HCT116 (cell line): Measurements from ENCODE around the gene SSH2. TPM values are rescaled to one million over a fixed set of nuclear protein-coding genes. Genes with fewer than 3 reads are reported as not detected.

Experiments
- ATAC-seq: fragments of 200-7000 bp; cut with Tn5 transposase; 2 replicates; pipeline ENCODE4 v1.9.1; 2020; ENCODE audit warnings: mild to moderate bottlenecking, moderate library complexity
- BruUV-seq: library from RNA; stranded (reverse); fragments of 400-500 nt; replicated peaks from 2 replicates; lab custom pipeline; 2021; lab: Mats Ljungman, UMichigan
- CTCF ChIA-PET: fragments of 300-600 bp; sonication (Branson Sonifier 250); formaldehyde crosslinking; loops from one replicate; lab custom pipeline; 2021; ENCODE audit warnings: antibody characterized with exemption; lab: Charles Lee
- POLR2A ChIA-PET: fragments of 300-600, 350-600 bp; sonication (Branson Sonifier 250); formaldehyde crosslinking; loops from one replicate; lab custom pipeline; 2021; ENCODE audit warnings: antibody characterized with exemption; lab: Charles Lee
- RAD21 ChIA-PET, 2 experiments: fragments of 300-600 bp; sonication (Branson Sonifier 250); formaldehyde crosslinking; loops; one replicate each; lab custom pipeline; 2023; ENCODE audit warnings: low total read pairs in 2 of 2; ENCODE audit not compliant: uncharacterized antibody in 2 of 2, unreplicated experiment in 2 of 2, low non-redundant PET in 1 of 2; lab: Charles Lee
- DNase-seq: peaks from one replicate; pipeline ENCODE4 v3.0.0-alpha.2; 2010; ENCODE audit warnings: low read depth, low spot score
- H2AFZ ChIP-seq: fragments of 200-600 bp; shearing (Covaris generic), sonication (generic); 2 replicates; pipeline ENCODE4 v1.6.1; 2017; ENCODE audit warnings: low read depth, mixed run types, mixed read lengths, antibody characterized with exemption, low read length; ENCODE audit not compliant: poor library complexity, severe bottlenecking
- H3K27ac ChIP-seq: 2 replicates; pipeline ENCODE4 v1.5.1; 2012; ENCODE audit warnings: low read depth, low read length
- H3K27me3 ChIP-seq: fragments of 200-600 bp; sonication (generic); 2 replicates; pipeline ENCODE4 v1.6.1; 2016; ENCODE audit warnings: mixed run types, low read length, mixed read lengths; ENCODE audit not compliant: insufficient read depth
- H3K36me3 ChIP-seq, 2 experiments: fragments of 200-500 bp in 1 of 2; fragments of 200-600 bp in 1 of 2; sonication (Bioruptor generic) in 1 of 2; sonication (generic) in 1 of 2; 2 replicates each; pipeline versions ENCODE4 v1.5.1 to v1.6.1; 2014 to 2016; ENCODE audit warnings: low read length in 2 of 2, inconsistent platforms in 1 of 2, mixed read lengths in 1 of 2, mixed run types in 1 of 2; ENCODE audit not compliant: insufficient read depth in 2 of 2, control insufficient read depth in 1 of 2
- H3K4me1 ChIP-seq, 2 experiments: fragments of 200-600 bp in 1 of 2; sonication (generic) in 1 of 2; 2 replicates each; pipeline versions ENCODE4 v1.5.1 to v1.6.1; 2012 to 2017; ENCODE audit warnings: low read length in 2 of 2, inconsistent platforms in 1 of 2, mild to moderate bottlenecking in 1 of 2, mixed read lengths in 1 of 2, mixed run types in 1 of 2, moderate library complexity in 1 of 2; ENCODE audit not compliant: insufficient read depth in 2 of 2, control insufficient read depth in 1 of 2
- H3K4me2 ChIP-seq: fragments of 200-600 bp; sonication (generic); 2 replicates; pipeline ENCODE4 v1.6.1; 2017; ENCODE audit warnings: mixed run types, low read length, mixed read lengths
- H3K4me3 ChIP-seq, 2 experiments: fragments of 200-600 bp in 1 of 2; sonication (generic) in 1 of 2; replicated peaks in 1 of 2; 2 replicates each; pipeline ENCODE4 v1.5.1; 2011 to 2016; ENCODE audit warnings: low read length in 2 of 2, control low read depth in 1 of 2, low read depth in 1 of 2, mild to moderate bottlenecking in 1 of 2, mixed read lengths in 1 of 2, mixed run types in 1 of 2
- H3K79me2 ChIP-seq: fragments of 200-600 bp; sonication (generic); 2 replicates; pipeline ENCODE4 v1.6.1; 2017; ENCODE audit warnings: mild to moderate bottlenecking, mixed run types, low read length, moderate library complexity, mixed read lengths; ENCODE audit not compliant: insufficient read depth
- H3K9ac ChIP-seq: fragments of 200-600 bp; sonication (generic); 2 replicates; pipeline ENCODE4 v1.6.1; 2016; ENCODE audit warnings: low read length, mixed read lengths
- H3K9me2 ChIP-seq: fragments of 200-600 bp; sonication (generic), shearing (Covaris generic); 2 replicates; pipeline ENCODE4 v1.6.1; 2017; ENCODE audit warnings: mixed run types, mild to moderate bottlenecking, moderate library complexity; ENCODE audit not compliant: insufficient read depth
- H3K9me3 ChIP-seq, 2 experiments: fragments of 200-500 bp in 1 of 2; fragments of 200-600 bp in 1 of 2; sonication (Bioruptor generic) in 1 of 2; sonication (generic) in 1 of 2; 2 replicates each; pipeline ENCODE4 v1.6.1; 2014 to 2017; ENCODE audit warnings: low read length in 2 of 2, mixed read lengths in 2 of 2, inconsistent platforms in 1 of 2, low read depth in 1 of 2, mild to moderate bottlenecking in 1 of 2, mixed run types in 1 of 2, moderate library complexity in 1 of 2; ENCODE audit not compliant: control insufficient read depth in 1 of 2, insufficient read depth in 1 of 2
- H4K20me1 ChIP-seq: fragments of 200-600 bp; sonication (generic), shearing (Covaris generic); 2 replicates; pipeline ENCODE4 v1.6.1; 2017; ENCODE audit warnings: mixed run types, mild to moderate bottlenecking, moderate library complexity; ENCODE audit not compliant: insufficient read depth
- ATF3 ChIP-seq: IDR thresholded peaks from 2 replicates; pipeline ENCODE4 v1.6.1; 2012
- CBX3 ChIP-seq: IDR thresholded peaks from 2 replicates; pipeline ENCODE4 v1.6.1; 2012; ENCODE audit warnings: low read depth
- CEBPB ChIP-seq: IDR thresholded peaks from 2 replicates; pipeline ENCODE4 v1.6.1; 2012; ENCODE audit warnings: low read depth
- EGR1 ChIP-seq: IDR thresholded peaks from 2 replicates; pipeline ENCODE4 v1.6.1; 2012; ENCODE audit warnings: low read depth
- EZH2phosphoT487 ChIP-seq: fragments of 200-600 bp; IDR thresholded peaks from 2 replicates; pipeline ENCODE4 v1.6.1; 2018; ENCODE audit warnings: antibody characterized with exemption, borderline replicate concordance
- FOSL1 ChIP-seq: IDR thresholded peaks from 2 replicates; pipeline ENCODE4 v1.6.1; 2012; ENCODE audit warnings: low read depth
- JUND ChIP-seq: IDR thresholded peaks from 2 replicates; pipeline ENCODE4 v1.6.1; 2012
- MAX ChIP-seq: IDR thresholded peaks from 2 replicates; pipeline ENCODE4 v1.6.1; 2012
- POLR2A ChIP-seq: IDR thresholded peaks from 2 replicates; pipeline ENCODE4 v1.7.0; 2011; ENCODE audit warnings: borderline replicate concordance; ENCODE audit not compliant: insufficient read depth, insufficient read length; ENCODE audit errors: extremely low read depth
- POLR2AphosphoS5 ChIP-seq: IDR thresholded peaks from 2 replicates; pipeline ENCODE4 v1.6.1; 2011; ENCODE audit warnings: mild to moderate bottlenecking, low read depth, low read length, moderate library complexity
- RAD21 ChIP-seq: IDR thresholded peaks from 2 replicates; pipeline ENCODE4 v1.6.1; 2012; ENCODE audit warnings: low read depth, mild to moderate bottlenecking
- REST ChIP-seq: IDR thresholded peaks from 2 replicates; pipeline ENCODE4 v1.6.1; 2012; ENCODE audit warnings: low read depth
- SP1 ChIP-seq: IDR thresholded peaks from 2 replicates; pipeline ENCODE4 v1.6.1; 2012; ENCODE audit warnings: low read depth
- SRF ChIP-seq: IDR thresholded peaks from 2 replicates; pipeline ENCODE4 v1.6.1; 2012; ENCODE audit warnings: low read depth
- TCF7L2 ChIP-seq: IDR thresholded peaks from 2 replicates; pipeline ENCODE4 v1.7.0; 2011; ENCODE audit warnings: borderline replicate concordance, inconsistent platforms; ENCODE audit not compliant: insufficient read depth, insufficient read length; ENCODE audit errors: extremely low read depth
- YY1 ChIP-seq: IDR thresholded peaks from 2 replicates; pipeline ENCODE4 v1.6.1; 2011; ENCODE audit warnings: low read length, low read depth, moderate library complexity, mild to moderate bottlenecking; ENCODE audit not compliant: insufficient replicate concordance; ENCODE audit errors: extremely low read depth
- ZBTB33 ChIP-seq: IDR thresholded peaks from 2 replicates; pipeline ENCODE4 v1.6.1; 2011; ENCODE audit warnings: mild to moderate bottlenecking, low read length, moderate library complexity; ENCODE audit not compliant: insufficient replicate concordance; ENCODE audit errors: extremely low read depth
- ZFX ChIP-seq: fragments of 450-650 bp; IDR thresholded peaks from 2 replicates; pipeline ENCODE4 v1.6.1; 2017
- ZNF274 ChIP-seq: fragments of 200-500 bp; sonication (Bioruptor generic); IDR thresholded peaks from 2 replicates; pipeline ENCODE4 v1.6.1; 2014; ENCODE audit warnings: mild to moderate bottlenecking, low read depth, low read length, inconsistent platforms
- intact Hi-C: fragments of 100-400 bp; cut with micrococcal nuclease; formaldehyde crosslinking; loops from 2 replicates; pipeline ENCODE4 v1.10.0; 2022
- total RNA-seq: library from RNA; stranded (reverse); gene quantifications from one replicate; pipeline ENCODE4 v1.2.1, GENCODE V29; 2021; ENCODE audit not compliant: unreplicated experiment

SSH2 gene
- total RNA-seq, 1 experiment from 2014 or later, result 17.0 TPM

GRCh38 chr17:29796652-29797051 lies 133.4 kb downstream of the SSH2 start:
- no peaks in the 10 kb centered on the region for H3K9me2 ChIP-seq
- no peak overlapping the region for H2AFZ ChIP-seq
- H3K27ac ChIP-seq, result no peak overlapping the region
- RAD21 ChIA-PET, result no interaction called here
- ATAC-seq, result no peak
- no peak overlapping the region for H3K4me2 ChIP-seq
- no peaks in the 10 kb centered on the region for H3K79me2 ChIP-seq
- CTCF ChIA-PET, result no interaction called here
- TF ChIP-seq CBX3, result no peak
- TF ChIP-seq YY1, result no peak
- TF ChIP-seq TCF7L2, result no peak
- TF ChIP-seq ATF3, result no peak
- no peak for TF ChIP-seq SP1
- TF ChIP-seq CEBPB, result no peak
- TF ChIP-seq EGR1, result no peak
- no peak for TF ChIP-seq ZNF274
- TF ChIP-seq MAX, result no peak
- no peak for TF ChIP-seq POLR2A
- TF ChIP-seq EZH2phosphoT487, result no peak
- no peak for TF ChIP-seq POLR2AphosphoS5
- no peak for TF ChIP-seq SRF
- TF ChIP-seq ZBTB33, result no peak
- no peak for TF ChIP-seq REST
- TF ChIP-seq ZFX, result no peak
- TF ChIP-seq JUND, result no peak
- no peak for TF ChIP-seq RAD21
- TF ChIP-seq FOSL1, result no peak
- TF ChIP-seq, all 23 proteins: peak for 0
- POLR2A ChIA-PET, result no interaction called here
- DNase-seq, result no peak
- no peak overlapping the region for H3K9ac ChIP-seq
- no peaks in the 10 kb centered on the region for H3K9me3 ChIP-seq
- H3K4me1 ChIP-seq, result no peaks in the 10 kb centered on the region
- H3K4me3 ChIP-seq, result no peak overlapping the region
- intact Hi-C loops, result no loop called here
- no peaks in the 10 kb centered on the region for H3K27me3 ChIP-seq
- no TSS peak for BruUV-seq
- H3K36me3 ChIP-seq, result no peaks in the 10 kb centered on the region
- no peaks in the 10 kb centered on the region for H4K20me1 ChIP-seq
